GM18526 (cell line): ENCODE data around the gene TRIM3.

Experiments used
- POLR2A ChIP-seq: IDR thresholded peaks from 3 replicates; pipeline ENCODE4 v1.6.1; 2011; ENCODE audit not compliant: insufficient read length; ENCODE audit errors: extremely low read depth

The TRIM3 gene

GRCh38 chr11:6482441-6482840 is 8.7 kb upstream of the TRIM3 start:
- no peak for TF ChIP-seq POLR2A

GRCh38 chr11:6481924-6482275 is 8.2 kb upstream of the TRIM3 start:
- TF ChIP-seq POLR2A = no peak

- TF ChIP-seq POLR2A = peak; percentile 95
These were observed 7.5 kb upstream of the TRIM3 start, which contains the start of the genes ARFIP2 and TIMM10B for GRCh38 chr11:6481012-6481923. TSS of gene ARFIP2 (minus strand) at chr11:6481331. CDS start at chr11:6480421, 910 bp downstream. TSS of gene TIMM10B (plus strand) at chr11:6481501. CDS start at chr11:6481517, 16 bp downstream.

GRCh38 chr11:6480299-6480914 is 6.7 kb upstream of the TRIM3 start:
- no peak for TF ChIP-seq POLR2A

GRCh38 chr11:6476571-6476970 is 2.8 kb upstream of the TRIM3 start:
- TF ChIP-seq POLR2A = no peak

- no peak for TF ChIP-seq POLR2A
These were observed 2.2 kb upstream of the TRIM3 start for GRCh38 chr11:6475936-6476335.

GRCh38 chr11:6474806-6475500 is 1.2 kb upstream of the TRIM3 start:
- TF ChIP-seq POLR2A = no peak

GRCh38 chr11:6474413-6474792 is 662 bp upstream of the TRIM3 start:
- TF ChIP-seq POLR2A = no peak

- TF ChIP-seq POLR2A = no peak
These were observed 807 bp downstream of the TRIM3 start for GRCh38 chr11:6472934-6473333.

GRCh38 chr11:6469599-6469998 is 4.1 kb downstream of the TRIM3 start:
- no peak for TF ChIP-seq POLR2A

GRCh38 chr11:6468712-6469495 is 4.8 kb downstream of the TRIM3 start:
- peak; percentile 36 for TF ChIP-seq POLR2A

- TF ChIP-seq POLR2A = no peak
These were observed 14.7 kb downstream of the TRIM3 start for GRCh38 chr11:6459099-6459450.

GRCh38 chr11:6458352-6459098 is 15.2 kb downstream of the TRIM3 start:
- TF ChIP-seq POLR2A = no peak

- no peak for TF ChIP-seq POLR2A
These were observed 16.0 kb downstream of the TRIM3 start for GRCh38 chr11:6457581-6458320.
